AG09319 (cell line): ENCODE measurements around the gene DLGAP1.

Experiments used
- DNase-seq: peaks from one replicate; pipeline ENCODE4 v3.0.0-alpha.2; 2010; ENCODE audit warnings: low read depth; ENCODE audit errors: extremely low read depth
- CTCF ChIP-seq: IDR thresholded peaks from 2 replicates; pipeline ENCODE4 v1.5.1; 2011; ENCODE audit warnings: low read depth, mild to moderate bottlenecking, inconsistent platforms, low read length, moderate library complexity

Gene DLGAP1

DNA sequence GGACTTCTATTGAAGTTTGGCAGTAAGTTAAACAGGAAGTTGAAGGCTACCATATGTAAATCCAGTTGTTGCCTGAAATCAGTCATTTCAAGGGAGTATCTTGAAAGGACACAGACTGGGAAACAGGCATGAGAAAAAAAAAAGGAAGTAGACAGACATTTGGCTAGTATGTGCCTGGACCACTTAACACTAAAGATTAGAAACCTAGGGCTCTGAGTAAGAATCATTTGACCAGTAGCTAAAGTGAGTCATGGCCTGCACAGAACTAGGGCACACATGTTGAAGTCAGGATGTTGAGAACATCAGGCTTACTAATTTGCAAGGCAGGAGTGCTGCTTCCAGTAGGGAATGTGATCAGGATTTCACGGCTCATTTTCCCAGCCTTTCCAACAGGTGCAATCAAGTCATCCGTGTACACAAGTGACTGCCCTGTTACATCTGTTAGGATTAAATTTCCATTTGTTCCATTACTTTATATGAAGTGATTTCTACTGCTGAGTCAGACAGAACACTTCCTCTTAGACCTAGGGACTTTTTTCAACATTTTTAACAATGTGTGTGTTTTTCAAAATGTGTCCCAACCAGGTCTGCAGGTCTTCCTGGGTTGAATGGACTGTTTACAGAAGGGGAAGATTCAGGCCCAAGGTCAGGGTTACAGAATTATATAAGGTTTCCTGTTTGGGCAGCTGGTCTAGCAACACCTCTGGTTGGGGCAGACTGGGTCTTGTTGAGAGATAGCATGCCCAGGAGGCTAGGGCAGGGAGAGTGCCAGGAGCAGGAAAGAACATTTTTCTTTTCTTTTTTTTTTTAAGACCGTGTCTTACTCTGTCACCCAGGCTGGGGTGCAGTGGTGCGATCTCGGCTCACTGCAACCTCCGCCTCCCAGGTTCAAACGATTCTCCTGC is 859.5 kb downstream of the DLGAP1 start:
- no peak for DNase-seq
- TF ChIP-seq CTCF, result no peak

GRCh38 chr18:3594760-3595368 is 860.2 kb downstream of the DLGAP1 start:
- no peak for DNase-seq
- TF ChIP-seq CTCF, result no peak

GRCh38 chr18:3593904-3594759 is 861.0 kb downstream of the DLGAP1 start:
- TF ChIP-seq CTCF, result peak; percentile 82
- DNase-seq, result peak; percentile 97

DNA sequence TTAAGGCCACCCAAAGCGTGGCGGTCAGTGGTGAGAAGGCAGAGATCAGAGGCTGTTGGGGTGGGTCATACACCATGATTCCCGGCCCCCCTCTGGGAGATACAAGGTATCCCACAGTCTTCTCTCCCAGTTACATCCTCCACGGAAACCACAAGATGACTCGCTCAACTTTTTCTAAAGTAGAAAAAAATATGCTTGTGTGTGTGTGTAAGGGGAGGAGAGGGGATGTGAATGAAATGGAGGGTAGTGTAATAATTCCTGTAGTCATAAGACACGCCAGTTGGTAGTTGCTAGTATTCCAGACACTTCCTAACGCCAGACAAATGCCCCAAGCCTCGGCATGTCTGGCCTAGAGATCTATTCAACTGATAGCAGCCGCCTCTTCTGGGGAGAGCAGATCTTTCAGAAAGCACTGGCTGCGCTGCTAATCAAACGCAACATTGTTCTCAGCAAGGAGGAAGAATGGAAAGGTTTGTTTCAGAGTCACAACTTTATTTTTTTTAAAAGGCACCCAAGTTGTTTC is 861.7 kb downstream of the DLGAP1 start:
- no peak for DNase-seq
- TF ChIP-seq CTCF, result no peak

- no peak for TF ChIP-seq CTCF
- DNase-seq, result no peak
These were observed 862.2 kb downstream of the DLGAP1 start for GRCh38 chr18:3592864-3593263.

- TF ChIP-seq CTCF, result no peak
- DNase-seq, result no peak
These were observed 864.9 kb downstream of the DLGAP1 start for GRCh38 chr18:3590096-3590630.
